CD4-positive, alpha-beta T cell treated with Interleukin-4 for 1 hour (primary cell): ENCODE measurements around the gene CD19.
A peak's percentile ranks its signal among the peaks of the same experiment; 100 is the strongest.
"Not testable (repeated sequence)": the region's sequence is repeated elsewhere in the genome, so short reads cannot be mapped to it uniquely, and the experiment has no call there.

Experiments used
- DNase-seq, 2 donors: peaks; one replicate each; pipeline ENCODE4 v3.0.0-alpha.2; 2020 to 2022

CD19 gene

DNA sequence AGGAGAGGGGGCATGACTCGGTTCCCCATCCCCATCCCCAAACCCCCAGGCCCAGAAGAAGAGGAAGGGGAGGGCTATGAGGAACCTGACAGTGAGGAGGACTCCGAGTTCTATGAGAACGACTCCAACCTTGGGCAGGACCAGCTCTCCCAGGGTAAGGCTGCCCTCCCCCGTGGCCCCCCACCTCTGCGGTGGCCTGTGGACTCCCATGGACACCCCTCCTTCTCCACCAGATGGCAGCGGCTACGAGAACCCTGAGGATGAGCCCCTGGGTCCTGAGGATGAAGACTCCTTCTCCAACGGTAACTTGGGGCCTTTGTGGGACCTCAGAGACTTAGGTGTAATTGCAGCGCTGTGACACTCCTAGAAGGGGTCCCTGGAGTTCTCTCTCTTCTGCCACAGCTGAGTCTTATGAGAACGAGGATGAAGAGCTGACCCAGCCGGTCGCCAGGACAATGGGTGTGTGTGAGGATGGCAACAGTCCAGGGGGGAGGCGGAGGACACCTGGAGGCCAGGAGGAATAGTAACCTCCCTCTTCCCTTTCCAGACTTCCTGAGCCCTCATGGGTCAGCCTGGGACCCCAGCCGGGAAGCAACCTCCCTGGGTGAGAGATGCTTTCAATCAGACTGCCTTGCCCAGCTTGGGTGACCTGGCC is 5.6 kb downstream of the CD19 start:
- no peak for DNase-seq

- DNase-seq, result no peak
These were observed 7.0 kb downstream of the CD19 start for GRCh38 chr16:28938721-28939120.

DNA sequence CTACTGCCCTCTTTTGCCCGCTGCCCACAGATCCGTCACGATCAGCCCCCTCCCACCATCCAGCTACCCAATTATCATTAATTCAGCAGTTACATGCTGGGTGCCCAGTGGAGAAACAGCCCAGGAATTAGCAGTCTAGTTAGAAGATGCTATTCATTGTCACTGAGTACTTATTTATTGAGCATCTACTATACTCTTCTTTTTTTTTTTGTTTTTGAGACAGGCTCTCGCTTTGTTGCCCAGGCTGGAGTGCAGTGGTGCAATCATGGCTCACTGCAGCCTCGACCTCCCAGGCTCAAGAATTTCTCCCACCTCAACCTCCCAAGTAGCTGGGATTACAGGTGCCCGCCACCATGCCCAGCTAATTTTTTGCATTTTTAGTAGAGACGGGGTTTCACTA is 8.1 kb downstream of the CD19 start:
- not testable (repeated sequence) for DNase-seq

DNA sequence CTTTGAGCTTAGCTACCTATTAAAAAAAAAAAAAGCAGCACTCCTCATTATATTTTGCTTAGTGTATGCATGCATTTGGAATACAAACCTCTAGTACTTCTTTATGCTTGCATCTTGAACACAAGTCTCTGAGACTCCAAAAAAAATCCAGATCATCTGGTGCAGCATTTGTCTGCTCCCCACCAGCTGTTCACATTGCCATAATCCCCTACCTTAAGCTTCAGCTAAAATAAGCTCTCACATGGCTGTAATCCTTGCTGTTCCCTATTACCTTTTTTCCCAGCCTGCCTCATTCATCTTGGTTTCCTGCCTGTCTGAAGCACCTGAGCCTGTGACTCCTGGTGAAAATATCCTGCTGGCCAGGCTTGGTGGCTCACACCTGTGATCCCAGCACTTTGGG is 11.5 kb downstream of the CD19 start:
- DNase-seq, result no peak

DNA sequence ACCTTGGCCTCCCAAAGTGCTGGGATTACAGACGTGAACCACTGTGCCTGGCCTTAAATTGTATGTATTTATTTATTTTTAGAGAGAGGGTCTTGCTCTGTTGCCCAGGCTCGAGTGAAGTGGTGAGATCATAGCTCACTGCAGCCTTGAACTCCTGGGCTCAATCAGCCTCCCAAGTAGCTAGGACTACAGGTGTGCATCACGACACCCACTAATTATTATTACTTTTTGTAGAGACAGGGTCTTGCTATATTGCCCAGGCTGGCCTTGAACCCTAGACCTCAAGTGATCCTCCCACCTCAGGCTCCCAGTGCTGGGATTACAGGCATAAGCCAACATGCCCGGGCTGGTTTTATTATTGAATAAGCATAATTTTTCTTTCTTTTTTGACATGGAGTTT is 14.9 kb downstream of the CD19 start:
- DNase-seq, result no peak

DNA sequence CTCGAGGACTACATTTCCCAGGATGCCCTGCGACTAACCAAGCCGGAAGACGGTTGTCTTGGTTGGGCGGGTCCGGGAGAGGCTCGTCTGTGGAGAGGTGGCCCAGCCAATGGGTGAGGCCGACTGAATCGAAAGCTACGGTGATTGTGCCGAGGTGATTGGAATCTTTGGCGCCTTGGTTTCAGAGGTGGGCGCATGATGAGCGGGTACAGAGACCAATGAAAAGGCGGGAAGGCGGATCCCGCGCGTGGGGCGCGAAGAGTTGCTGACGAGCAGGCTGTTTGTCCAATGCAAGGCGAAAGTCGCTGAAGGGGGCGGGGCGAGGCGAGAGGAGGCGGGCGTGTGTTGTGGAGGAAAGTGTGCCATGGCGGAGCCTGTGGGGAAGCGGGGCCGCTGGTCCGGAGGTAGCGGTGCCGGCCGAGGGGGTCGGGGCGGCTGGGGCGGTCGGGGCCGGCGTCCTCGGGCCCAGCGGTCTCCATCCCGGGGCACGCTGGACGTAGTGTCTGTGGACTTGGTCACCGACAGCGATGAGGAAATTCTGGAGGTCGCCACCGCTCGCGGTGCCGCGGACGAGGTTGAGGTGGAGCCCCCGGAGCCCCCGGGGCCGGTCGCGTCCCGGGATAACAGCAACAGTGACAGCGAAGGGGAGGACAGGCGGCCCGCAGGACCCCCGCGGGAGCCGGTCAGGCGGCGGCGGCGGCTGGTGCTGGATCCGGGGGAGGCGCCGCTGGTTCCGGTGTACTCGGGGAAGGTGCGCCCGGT is 19.1 kb downstream of the CD19 start, which contains the start of gene NFATC2IP:
Gene NFATC2IP, plus strand, starts transcription at position 290 of the 762 bp plus-strand sequence. Its CDS starts 75 bp downstream, at position 365.
- peak; percentile 100 for DNase-seq

GRCh38 chr16:28951410-28951943 is 19.7 kb downstream of the CD19 start:
- peak in 1 of 2 donors; percentile 29 for DNase-seq

GRCh38 chr16:28958216-28958615 is 26.4 kb downstream of the CD19 start:
- no peak for DNase-seq

- no peak for DNase-seq
These were observed 27.1 kb downstream of the CD19 start for GRCh38 chr16:28958836-28959235.

DNA sequence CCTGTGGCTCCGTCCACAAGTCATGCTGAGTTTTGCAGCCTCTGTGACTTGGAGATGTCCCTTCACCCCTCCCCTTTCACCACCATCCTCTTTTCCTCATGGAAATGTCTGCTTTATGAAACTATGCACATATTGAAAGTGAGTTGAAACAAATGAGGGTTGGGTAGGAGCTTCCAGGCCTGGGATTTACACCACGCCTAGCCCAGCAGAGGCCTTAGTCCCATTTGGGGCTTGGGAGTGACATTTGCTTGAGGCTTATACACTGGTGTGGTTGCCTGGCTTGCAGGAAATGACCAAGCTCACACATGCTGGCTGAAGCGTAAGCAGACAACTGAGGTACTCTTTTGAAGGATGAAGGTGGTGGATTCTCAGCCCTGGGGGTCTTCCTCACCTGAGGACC is 32.3 kb downstream of the CD19 start:
- no peak for DNase-seq

DNA sequence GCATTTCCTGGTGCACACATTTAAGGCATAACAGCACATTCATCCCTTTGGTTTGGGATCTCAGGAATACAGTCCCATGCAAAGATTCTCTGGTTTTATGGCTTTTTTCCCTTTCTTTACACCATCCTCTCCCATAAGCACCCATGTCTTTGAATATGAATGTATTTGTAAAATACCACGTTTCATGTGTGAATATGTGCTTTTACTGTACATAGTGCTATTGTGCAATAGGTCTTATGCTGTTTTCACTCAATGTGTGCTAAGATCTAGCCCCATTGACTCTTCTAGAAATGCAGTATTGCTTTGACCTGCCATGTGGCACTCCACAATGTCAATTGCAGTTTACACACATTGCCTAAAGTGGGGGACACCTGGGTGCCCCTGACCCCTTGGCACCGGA is 32.7 kb downstream of the CD19 start:
- no peak for DNase-seq

DNA sequence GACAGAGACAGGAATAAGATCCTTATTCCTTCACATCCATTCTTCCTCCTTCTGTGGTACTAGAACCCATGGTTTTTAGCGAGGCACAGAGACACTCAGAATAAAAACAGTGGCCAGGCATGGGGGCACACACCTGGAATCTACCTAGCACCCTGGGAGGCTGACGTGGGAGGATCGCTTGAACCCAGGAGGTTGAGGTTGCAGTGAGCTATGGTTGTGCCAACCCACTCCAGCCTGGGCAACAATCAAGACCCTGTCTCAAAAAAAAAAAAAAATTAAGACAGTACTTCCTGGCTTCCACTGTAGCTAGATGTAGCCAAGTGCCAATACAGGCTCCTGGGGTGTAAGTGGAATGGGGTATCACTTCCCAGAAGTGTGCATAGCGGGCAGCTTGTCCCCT is 35.4 kb downstream of the CD19 start:
- no peak for DNase-seq

GRCh38 chr16:28969696-28970095 is 37.9 kb downstream of the CD19 start:
- DNase-seq, result not testable (repeated sequence)

GRCh38 chr16:28974007-28974436 is 42.3 kb downstream of the CD19 start:
- no peak for DNase-seq

DNA sequence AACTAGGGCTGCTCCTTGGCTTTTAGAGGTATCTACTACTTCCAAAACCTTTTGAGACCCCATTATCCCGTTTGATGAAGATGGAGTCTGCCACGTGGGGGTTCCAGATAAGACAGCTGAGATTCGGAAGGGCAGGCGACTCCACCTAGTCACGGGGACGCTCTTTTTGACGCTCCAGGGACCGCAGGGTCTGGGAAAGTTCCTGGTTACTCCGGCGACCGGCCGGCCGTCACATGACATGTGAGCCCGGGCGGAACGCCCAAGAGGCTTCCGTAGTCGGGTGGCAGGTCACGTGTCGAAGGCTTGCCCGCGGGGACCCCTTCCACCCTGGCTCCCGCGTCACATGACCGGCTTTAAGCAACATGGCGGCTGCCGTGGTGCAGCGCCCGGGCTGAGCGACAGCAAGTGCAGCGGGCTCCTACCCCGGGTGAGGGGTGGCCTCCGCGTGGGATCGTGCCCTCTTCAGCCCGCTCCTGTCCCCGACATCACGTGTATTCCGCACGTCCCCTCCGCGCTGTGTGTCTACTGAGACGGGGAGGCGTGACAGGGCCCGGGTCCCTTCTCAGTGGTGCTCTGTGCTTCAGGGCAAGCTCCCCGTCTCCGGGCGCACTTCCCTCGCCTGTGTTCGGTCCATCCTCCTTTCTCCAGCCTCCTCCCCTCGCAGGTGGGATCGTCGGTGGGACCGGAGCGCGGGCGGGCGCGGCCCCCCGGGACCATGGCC is 42.8 kb downstream of the CD19 start, which contains the start of gene SPNS1:
Gene SPNS1, plus strand, starts transcription at position 342 of the 721 bp plus-strand sequence. Its CDS starts 374 bp downstream, at position 716.
- DNase-seq, result peak; percentile 92 to 95

- no peak for DNase-seq
These were observed 43.4 kb downstream of the CD19 start for GRCh38 chr16:28975158-28975599.

DNA sequence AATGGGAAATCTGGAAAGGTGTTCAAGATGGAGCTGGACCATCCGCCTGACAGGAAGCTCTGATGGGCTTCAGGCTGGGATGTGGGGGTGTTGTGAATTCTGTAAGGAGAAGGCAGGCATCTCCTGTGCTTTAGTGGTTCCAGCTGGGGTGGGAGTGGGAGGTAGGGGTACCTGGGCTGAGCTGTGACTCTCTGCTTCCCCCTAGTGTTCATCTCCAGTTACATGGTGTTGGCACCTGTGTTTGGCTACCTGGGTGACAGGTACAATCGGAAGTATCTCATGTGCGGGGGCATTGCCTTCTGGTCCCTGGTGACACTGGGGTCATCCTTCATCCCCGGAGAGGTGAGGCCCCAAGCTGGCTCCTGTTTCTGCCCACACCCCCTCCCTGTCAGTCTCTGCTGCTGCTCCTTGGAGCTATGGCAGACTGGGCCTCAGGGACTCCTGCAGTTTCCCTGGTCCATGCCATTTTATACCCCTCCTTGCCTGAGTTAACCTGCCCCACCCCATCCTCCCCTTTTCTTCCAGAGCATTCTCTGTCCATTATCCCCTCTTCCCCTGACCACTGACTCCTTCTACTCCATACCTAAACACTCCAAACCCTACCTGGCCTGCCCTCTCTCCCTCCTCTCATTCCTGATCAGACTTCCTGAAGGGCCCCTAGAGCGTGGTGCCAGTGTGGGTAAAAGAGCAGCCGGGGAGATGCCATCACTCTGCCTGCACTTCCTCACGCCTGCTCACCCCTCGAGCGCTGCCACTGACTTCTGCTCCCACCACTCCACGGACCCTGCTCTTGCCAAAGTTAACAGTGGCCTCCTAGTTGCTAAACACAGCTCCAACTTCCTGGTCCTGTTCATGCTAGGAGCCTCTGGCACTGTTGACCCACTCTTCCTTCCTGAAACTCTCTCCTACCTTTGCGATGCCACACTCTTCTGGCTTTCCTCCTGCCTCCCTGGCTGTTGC is 46.2 kb downstream of the CD19 start:
- DNase-seq, result peak; percentile 33 to 58

DNA sequence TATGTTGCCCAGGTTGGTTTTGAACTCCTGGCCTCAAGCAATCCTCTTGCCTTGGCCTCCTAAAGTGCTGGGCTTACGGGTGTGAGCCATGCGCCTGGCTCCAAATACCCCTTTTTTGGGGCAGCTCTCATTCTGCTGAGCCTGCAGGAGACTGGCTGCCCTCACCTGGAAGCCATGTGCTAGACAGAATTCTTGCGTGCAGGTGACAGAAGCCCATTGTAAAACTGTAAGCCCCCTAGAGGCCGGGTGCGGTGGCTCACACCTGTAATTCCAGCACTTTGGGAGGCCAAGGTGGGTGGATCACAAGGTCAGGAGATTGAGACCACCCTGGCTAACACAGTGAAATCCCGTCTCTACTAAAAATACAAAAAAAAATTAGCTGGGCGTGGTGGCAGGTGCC is 48.6 kb downstream of the CD19 start:
- not testable (repeated sequence) for DNase-seq

DNA sequence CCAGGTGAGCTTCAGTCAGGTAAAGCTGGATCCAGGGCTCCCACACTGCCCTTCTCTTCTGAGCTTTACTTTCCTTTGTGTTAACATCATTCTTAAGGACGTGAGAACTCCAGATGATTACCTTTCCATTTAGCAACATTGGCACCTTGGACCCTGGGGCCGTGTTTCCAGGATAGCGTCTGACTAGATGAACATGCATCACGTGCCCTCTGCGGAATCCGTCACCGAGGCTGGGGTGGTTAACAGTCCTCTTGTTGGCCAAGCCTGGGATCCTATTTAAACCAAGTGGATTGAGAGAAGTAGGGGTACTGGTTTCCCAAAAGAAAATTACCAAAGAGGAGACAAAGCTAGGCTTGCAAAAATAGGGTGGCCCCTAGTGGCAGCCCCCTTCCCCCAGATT is 49.2 kb downstream of the CD19 start:
- no peak for DNase-seq

- DNase-seq, result peak; percentile 35 to 39
These were observed 49.7 kb downstream of the CD19 start for GRCh38 chr16:28981517-28981916.

DNA sequence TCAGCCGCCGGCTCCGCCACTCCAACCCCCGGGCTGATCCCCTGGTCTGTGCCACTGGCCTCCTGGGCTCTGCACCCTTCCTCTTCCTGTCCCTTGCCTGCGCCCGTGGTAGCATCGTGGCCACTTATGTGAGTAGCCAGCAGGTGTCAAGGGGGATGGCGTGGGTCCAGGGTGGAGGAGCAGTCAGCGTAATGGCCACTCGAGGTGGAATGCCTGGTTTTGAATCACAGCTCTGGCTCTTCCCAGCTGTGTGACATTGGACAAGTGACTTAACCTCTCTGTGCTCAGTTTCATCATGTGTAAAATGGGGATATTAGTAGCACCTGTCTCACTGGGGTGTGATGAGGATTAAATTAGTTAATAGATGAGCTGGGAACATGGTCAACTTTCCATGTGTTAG is 50.6 kb downstream of the CD19 start:
- no peak for DNase-seq

DNA sequence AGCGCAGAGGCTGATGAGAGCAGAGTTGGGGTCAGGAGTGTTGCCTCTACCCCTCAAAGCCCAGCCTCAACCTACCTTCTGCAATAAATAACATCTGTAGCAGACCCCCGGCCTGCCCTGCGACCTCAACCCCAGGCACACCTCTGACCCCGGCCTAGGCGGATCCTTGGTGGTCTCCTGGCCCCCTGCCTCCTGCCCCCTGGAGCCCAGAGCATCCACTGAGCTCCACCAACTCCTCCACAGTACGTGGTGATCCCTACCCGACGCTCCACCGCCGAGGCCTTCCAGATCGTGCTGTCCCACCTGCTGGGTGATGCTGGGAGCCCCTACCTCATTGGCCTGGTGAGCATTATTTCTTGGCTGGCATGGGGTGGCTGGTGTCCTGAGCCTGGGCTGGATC is 51.2 kb downstream of the CD19 start:
- DNase-seq, result no peak
